SKM-1 (cell line): Measurements from ENCODE around the gene MYCBP2.

Experiments
- DNase-seq: peaks from one replicate; lab custom pipeline; 2025; ENCODE audit not compliant: unreplicated experiment; lab: John Stamatoyannopoulos, UW

MYCBP2 gene

GRCh38 chr13:77105051-77105450, 221.8 kb downstream of the MYCBP2 start:
- no peak for DNase-seq

DNA sequence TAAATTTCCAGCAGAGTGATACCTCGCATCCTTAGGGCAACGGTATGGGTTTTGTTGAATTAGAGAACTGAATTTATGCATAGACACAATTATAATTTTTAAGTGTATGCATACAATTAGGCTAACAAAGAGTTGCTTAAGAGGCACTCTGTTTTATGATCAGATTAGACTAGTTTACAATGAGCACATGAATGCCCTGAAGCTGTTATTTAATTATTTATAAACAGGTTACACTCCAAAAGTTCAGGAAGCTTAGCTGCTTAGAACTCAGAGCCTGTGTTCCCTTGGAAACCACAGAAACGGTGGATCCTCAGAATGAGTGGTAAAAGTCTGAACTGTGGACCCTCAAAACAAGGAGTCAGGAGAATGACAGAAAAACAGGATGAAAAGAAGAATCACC, 227.5 kb downstream of the MYCBP2 start:
- DNase-seq = no peak

DNA sequence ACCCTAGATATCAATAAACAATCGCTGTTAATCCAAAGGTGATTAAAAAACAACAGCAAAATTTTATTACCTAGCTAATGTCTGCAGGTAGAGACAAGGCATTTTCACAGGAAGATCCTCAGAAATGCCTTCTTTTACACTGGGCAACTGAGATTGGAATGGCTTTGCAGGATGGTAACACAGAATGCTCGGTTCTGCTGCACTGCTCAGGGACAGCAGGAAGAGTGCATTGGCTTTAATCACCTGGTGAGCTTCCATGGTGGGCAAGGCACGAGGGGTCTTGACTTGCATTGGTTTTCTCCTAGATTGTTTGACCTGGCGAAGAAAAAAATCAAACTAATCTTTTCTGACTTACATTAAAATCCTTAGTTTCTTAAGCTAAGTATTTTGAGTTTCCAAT, 231.6 kb downstream of the MYCBP2 start:
- DNase-seq = no peak

DNA sequence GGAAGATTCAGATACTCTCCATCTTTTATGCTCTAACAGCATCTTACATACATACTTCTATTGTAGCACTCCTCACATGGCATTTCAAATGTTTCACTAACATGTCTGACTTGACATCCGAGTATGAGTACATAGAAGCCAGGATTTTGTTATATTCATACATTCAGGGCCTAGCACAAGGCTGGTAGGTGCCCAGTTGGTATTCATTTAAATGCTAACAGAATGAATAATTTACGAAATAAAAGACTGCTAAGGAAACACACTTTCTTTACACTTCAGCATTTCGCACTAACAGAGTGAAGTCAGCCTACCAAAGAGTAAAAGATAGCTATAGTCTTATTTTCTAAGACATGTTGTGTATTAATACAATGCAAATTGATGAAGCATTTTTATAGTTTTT, 232.1 kb downstream of the MYCBP2 start:
- no peak for DNase-seq

DNA sequence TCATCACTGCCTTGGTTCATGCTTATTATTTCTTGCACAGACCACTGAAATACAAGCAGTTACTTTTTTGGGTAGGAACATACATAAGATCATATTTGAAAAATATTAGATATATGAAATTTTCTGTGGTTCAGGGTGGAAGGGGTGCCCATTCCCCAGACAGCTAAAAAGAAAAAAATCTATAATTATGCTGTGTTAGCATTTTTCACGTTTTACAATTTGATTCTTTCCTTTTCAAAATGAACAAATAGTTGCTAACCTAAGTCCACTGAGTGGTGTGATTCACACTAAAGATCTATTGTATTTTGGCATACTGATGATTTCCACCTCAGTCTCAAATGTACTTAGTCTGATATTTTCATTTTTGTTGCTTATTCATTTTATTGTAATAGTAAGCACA, 233.2 kb downstream of the MYCBP2 start:
- no peak for DNase-seq

- DNase-seq = no peak
Measured at GRCh38 chr13:77084755-77085154, 242.1 kb downstream of the MYCBP2 start.

DNA sequence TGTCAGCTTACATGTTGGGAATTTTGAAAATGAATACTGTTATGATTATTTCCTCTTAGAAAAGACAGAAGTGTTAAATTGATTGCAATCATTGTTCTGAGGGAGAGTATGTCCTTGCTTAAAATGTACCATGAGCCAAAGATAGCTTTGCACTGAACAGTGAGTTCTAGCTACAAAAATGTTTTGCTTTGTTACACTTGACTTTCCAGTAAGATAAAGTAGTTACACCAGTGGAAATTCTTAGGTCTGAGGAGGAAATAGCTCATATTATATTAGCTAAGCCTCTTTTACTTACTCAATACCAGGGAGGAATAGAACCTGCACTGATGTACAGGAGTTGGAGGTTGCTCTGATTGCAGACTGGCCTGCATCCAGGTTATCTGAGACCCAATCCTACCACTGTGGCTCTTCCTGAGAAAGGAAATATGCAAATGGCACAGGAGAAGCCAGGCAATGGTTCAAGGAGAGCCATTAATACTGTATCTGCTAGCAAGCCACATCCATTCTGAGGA, 246.9 kb downstream of the MYCBP2 start:
- DNase-seq = no peak

GRCh38 chr13:77067519-77067918, 259.4 kb downstream of the MYCBP2 start:
- DNase-seq = no peak

DNA sequence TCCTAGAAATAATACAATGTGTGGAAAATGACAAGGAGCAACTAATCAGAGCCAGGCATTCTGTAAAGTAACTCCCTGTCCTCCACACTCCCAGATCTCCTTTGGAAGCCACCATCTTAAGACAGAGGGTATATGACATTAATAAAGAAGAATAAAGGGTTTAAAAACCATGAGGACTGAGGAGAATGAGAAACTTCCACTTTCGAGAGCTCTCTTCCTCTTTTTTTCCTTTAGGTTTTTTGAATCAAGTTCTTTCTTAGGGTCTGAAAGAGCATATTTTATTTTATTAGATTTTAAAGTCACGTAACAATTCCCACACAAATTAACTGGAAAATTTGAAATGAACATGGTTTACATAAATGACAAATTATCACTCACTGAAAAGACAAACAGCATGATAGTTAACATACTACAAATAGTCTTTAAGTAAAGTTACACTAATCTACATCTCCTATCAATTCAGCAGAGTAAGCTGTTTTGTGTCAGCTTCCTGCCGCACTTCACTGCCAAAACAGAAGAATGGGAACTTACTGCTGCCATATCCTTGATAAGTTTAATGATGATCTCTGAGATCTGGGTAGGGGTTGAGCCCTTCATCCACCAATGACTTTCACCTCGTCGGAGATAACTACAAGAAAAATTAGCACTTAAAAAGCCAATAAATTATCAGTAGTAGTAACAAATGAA, 261.3 kb downstream of the MYCBP2 start:
- no peak for DNase-seq

- no peak for DNase-seq
Measured at GRCh38 chr13:77062097-77062496, 264.8 kb downstream of the MYCBP2 start.

DNA sequence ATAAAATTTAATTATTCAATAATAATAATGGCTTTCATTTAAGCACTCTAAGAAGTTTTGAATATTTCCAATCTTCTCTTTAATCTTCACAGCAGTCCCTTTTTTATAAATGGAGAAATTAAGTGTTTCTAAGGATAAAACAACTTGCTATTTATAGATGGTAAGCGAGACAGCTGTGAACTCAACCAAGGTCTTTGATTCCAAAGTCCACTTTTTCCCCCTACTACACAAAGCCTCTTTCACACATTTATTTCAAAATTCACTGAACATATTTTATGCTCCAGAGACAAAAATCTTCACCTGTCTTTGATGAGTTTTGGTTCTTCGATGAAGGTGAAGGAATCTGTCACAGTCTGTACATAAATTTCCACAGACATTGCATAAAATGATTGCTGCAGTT, 265.5 kb downstream of the MYCBP2 start:
- DNase-seq = no peak

- DNase-seq = no peak
Measured at GRCh38 chr13:77056886-77057285, 270.0 kb downstream of the MYCBP2 start.

GRCh38 chr13:77056382-77056781, 270.5 kb downstream of the MYCBP2 start:
- no peak for DNase-seq

DNA sequence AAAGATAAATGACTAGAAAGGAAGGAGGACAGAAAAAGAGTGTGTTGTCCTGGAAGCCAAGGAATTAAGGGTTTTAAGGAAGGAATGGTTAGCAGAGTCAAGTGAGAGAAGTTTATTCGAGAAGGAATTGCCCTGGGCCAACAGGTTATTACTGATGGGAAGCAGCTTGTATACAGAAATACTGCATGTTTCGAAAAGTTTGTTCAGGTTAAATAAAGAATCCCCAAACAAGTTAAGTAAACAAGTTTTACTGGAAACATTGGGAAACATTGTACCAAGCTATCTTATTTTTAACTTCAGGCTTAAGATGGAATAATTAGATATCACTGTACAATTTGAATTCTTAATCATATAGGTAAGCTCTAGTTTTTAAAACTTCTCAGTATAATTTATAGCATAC, 271.7 kb downstream of the MYCBP2 start:
- DNase-seq = no peak

DNA sequence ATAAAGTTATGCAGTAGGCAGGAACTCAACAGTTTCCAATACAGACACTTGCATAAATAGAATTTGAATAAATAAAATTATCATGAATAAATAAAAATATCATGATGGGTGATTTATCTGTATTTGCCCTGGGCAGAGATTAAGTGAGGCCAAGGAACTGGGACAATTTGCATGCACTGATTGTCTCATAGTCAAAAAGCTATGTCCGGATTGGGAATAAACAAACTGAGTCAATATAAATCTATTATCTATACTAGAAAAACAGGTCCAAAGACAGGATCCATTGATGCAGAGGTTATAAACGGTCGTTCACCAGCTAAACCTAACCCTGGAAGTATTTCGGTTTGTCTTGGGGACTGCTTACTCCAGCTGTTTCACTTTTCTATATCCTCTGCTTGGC, 273.7 kb downstream of the MYCBP2 start:
- no peak for DNase-seq

DNA sequence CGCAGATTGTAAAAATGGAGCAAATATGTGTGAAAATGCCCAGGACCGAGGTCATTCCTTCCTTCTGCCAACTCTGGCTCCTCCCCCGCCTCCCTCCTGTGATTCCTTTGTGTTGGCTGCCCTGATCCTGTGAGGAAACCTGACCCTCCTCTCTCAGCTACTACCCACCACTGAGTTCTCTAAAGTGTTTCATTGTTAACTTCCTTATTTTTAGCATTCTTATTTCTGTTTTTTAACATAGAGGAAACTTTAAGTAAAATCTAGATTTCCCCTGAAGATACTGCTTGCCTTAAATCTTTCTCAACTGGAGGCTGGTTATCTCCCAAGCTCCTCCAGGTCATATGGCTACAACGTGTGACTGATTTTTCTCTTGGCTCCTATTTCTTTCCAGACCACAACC, 278.2 kb downstream of the MYCBP2 start:
- peak; percentile 41 for DNase-seq

- DNase-seq = no peak
Measured at GRCh38 chr13:77047649-77048343, 279.1 kb downstream of the MYCBP2 start.

DNA sequence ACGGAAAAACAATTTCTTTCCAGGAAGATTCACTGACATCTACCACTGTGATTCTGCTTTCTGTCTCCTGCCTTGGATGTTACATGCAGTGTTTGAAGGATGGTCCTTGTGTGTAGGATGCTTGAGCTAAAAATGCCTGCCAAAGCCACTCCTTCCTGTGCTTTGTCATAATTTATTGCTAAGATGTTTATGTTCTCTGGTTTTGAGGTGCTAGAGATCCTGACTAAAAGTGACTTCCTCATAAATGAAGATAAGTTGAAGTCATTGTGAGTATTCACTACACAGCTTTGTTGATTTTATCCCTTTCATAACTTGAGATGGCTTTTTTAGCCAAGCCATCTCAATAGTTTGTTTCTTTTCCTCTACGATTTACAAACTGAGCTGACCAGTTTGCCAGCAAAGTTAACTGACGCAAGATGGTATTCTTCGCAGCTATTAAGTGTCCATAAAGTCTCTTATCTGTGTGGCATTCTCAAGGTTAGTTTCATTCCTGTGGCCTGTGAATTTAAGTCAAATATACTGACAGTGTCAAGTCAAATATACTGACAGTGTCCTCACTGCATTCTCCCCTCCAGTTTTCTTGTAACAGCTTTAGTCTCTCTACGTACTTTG, 284.2 kb downstream of the MYCBP2 start:
- DNase-seq = no peak

DNA sequence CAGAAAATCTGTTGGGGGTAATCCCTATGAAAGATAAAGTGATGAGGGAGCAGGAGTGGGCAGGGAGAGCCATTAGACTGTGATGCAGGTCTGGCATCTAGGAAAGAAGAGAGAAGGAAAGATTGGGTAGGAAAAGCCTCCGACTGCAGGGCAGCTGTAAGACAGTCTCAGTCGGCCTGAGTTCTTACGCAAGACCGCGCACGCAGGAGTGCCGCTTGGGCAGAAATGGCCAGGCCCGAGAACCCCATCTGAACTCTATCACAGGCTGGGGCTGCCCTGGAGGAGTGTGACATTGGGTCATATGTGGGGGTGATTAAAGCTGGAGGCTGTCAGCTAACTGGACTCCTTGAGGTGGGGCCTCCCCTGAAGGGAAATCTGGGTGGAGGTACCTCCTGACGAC, 286.1 kb downstream of the MYCBP2 start:
- DNase-seq = no peak

GRCh38 chr13:77040076-77040475, 286.8 kb downstream of the MYCBP2 start:
- no peak for DNase-seq

DNA sequence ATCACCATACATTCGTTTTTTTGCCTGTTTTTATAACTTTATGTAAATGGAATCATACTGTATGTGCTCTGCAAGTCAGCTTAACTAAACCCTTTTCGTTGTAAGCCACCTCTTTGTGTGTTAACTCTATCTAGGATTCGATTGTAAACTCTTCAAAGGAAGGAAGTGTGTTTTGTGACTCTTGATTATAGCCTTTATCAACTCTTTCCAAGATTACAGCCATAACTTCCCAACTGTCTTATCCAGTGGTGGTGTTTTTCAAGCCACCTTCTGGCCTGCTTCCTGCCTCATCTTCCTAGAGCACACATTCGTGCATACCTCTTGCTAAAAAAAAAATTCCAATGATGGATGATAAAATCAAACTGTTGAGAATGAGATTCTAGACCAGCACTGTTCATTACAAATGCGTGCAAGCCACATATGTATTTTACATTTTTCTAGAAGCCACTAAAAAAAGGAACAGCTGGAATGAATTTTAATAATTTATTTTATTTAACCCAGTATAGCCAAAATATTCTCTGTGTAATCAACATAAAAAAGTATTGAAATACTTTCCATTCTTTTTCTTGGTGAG, 287.9 kb downstream of the MYCBP2 start:
- no peak for DNase-seq

DNA sequence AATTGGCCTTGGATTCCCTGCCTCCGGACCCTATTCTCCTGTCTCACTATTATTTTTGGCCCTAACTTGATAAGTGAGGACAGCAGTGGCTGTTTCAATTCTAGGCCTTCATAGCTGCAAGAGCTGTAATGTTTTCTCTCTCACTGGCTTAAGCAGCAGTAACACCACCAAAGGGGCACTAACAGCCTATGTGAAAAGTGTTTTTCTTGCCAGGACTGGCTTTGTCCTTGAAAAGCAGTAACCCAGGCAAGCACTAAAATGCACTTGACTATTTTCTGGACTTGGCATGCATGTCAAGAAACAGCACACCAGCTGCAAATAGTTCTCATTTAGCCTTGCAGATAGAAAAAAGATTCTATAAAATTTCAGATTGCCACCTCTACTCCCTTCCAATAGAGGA, 290.6 kb downstream of the MYCBP2 start:
- no peak for DNase-seq
